HG02840 (cell line): Measurements from ENCODE around the gene AP3B1.

Experiments
- ATAC-seq: cut with Tn5 transposase; IDR thresholded peaks from one replicate; pipeline ENCODE4 v1.9.1; 2021; ENCODE audit warnings: mild to moderate bottlenecking, moderate library complexity, moderate number of reproducible peaks; ENCODE audit not compliant: unreplicated experiment, low FRiP score

Gene AP3B1

DNA sequence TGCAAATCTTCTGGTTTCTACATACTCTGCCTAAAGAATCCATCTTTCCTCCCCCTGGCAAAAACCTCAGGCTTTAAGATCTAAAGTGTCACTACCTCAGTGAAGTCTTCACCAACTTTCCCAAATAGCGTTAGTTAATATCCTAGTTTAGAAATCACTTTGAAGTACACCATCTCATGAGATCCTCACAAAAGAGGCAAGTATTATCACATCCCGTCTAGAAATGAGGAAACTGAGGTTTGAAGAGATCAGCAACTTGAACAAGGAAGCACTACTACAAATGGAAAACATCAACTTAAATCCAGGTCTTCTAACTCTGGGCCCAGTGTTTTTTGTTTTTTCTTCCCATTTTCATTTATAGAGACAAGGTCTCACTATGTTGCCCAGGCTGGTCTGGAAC lies 4.6 kb downstream of the AP3B1 start:
- ATAC-seq: no peak

DNA sequence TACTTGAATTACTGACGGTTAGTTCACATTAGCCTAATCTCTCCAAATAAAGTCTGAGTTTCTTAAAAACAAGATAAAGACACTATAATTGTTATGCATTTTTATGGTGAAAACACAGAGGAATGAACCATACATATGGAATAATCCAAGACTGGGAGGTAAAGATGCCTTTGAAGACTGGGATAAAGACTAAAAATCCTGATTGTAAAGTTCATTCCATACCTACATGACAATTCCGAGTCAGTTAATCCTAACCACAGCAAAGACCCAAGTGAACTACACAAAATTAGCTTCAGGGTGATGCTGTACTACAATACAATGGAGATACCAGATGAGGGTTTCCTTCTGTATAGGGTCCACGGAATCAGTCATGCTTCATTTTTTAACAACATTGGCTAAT lies 6.3 kb downstream of the AP3B1 start:
- ATAC-seq: no peak

DNA sequence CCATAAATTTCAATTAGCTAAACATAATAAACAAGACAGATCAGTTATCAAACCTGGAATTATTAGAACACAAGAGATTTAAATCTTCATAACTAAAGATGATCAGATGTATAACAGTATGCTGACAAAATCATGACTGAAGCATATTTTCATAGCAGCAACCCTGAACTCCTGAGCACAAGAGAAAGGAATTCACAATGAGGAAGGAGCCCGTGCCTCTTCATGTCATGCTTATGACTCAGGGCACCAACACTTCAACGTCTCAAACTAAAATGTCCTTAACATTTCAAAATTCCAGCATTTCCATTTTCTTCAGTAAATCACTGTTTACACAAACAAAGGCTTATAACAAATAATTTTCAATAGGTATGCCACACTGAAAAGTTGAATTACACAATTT lies 6.7 kb downstream of the AP3B1 start:
- no peak for ATAC-seq

DNA sequence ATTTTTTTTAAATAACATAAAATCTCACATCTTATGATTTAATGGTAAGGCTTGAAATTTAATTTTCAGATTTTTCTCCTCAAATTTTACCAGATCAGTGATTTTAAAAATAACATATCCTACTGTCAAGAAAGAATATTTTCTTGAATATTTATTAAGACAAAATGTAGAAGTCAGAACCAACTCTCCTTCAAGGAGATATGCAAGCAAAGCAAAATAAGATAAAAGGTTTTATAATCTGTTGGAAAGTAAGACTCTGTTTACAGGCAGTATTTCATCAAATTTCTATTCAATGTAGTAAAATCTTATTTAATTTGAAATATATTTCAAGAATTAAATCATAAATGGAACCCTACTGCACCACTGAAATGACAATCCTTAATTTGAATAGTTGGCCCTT lies 7.3 kb downstream of the AP3B1 start:
- no peak for ATAC-seq

DNA sequence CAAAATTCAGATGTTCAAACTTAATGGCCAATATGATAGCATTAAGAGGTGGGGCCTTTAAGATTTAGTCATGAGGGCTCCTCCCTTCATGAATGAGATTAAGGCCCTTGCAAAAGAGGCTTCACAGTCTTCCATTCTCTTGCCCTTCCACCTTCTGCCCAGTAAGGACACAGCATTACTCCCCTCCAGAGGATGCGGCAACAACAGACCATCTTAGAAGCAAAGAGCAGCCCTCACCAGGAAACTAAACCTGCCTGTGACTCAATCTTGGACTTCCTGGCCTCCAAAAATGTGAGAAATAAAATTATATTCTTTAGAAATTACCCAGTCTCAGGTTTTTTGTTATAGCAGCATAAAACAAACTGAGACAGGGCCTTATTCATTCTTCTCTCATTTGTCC lies 8.2 kb downstream of the AP3B1 start:
- no peak for ATAC-seq

DNA sequence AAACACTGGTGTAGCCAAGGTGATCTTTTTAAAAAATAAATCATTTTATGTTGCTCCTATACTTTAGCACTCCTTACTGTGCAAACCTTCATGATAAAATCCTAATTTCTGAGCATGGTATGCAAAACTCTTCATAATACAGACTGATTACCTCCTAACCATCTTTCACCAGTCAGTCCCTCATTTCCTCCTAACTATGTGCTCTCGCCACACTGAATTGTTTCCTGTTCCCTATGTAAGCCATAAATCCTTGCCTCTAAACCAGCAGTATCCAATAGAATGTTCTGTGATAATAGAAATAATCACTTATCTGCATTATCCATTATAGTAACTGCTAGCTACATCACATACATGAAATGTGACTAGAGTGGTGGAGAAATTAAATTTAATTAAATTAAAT lies 10.7 kb downstream of the AP3B1 start:
- ATAC-seq: no peak

DNA sequence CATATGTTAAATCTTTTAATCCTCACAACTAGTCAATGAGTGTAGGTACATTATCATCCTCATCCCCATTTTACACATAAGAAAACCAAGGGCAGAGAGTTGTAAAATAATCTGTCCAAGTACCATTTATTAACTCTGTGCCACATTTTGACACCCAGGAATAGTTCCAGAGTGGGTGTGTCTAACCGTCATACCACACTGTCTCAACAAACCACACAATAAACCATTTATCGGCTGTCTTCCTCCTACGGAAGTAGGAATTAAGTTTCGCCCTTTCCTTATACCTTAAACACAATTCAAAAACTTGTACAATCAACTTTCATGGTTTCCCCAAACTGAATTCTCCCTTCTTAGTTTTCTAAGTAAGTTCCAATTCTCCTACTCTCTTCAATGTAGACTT lies 11.4 kb downstream of the AP3B1 start:
- ATAC-seq: no peak

DNA sequence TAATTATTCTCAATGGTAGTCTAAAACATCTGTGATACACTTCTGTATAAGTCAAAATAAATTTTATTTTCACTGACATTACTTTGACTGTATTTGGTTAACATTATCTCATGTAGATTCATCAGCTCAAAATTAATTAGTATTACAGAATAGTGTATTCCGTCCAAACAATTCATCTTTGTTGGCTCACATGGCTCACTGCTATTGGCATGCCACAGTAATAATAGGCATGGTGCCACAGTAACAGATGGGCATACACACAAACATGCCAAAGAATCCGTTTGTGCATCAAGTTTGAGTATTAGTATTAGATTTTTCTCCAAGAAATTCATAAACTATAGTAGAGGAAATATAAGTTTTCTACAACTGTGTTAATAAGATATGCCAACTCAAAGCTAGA lies 14.2 kb downstream of the AP3B1 start:
- no peak for ATAC-seq

DNA sequence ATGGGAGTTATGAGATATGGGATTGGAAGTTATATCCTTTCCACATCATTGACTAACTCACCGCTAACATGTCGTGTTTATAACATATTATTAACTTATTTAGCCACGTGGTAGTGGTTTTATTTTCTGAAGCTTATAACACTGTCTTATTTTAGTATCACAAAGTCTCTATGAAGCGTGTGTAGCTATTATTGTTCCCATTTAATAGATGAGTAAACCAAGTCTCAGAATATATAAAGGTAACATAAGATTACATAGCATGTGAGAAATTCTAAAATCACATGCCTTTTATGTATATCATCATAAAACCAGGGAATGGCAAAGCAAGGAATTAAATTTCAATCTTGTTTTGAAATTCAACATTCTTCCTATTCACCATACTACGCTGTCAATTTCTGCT lies 15.3 kb downstream of the AP3B1 start:
- ATAC-seq: no peak

DNA sequence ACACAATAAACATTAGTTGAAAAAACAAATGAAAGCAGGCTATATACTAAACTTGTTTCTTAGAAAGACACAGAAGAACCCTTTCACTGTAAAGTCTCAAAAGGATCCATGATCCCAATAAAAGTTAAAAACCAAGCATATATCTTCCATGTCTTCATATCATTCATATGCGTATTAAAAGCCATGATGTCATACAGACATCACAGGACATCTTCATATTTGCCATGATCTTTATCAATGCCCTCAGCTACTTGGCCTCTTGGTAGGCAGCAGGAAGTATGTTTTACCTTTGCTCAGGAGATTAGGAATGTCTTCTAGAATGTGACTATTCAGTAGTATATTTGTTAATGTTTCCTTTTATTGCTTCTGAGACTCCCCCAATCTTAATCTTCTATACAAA lies 16.8 kb downstream of the AP3B1 start:
- no peak for ATAC-seq

DNA sequence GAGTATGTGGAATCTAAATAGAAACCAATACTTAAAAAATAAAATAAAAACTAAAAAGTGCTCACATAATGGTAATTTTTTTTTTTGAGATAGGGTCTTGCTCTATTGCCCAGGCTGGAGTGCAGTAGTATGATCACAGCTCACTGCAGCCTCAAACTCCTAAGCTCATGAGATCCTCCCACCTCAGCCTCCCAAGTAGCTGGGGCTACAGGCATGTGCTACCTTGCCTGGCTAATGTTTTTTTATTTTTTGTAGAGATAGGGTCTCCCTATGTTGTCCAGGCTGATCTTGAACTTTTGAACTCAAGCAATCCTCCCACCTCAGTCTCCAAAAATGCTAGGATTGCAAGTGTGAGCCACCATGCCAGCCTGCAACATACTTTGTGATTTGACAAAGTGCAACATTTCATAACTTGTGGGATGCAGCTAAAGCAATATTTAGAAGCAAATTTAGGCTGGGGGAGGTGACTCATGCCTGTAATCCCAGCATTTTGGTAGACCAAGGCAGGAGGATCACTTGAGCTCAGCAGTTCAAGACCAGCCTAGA lies 18.4 kb downstream of the AP3B1 start:
- ATAC-seq: no peak

DNA sequence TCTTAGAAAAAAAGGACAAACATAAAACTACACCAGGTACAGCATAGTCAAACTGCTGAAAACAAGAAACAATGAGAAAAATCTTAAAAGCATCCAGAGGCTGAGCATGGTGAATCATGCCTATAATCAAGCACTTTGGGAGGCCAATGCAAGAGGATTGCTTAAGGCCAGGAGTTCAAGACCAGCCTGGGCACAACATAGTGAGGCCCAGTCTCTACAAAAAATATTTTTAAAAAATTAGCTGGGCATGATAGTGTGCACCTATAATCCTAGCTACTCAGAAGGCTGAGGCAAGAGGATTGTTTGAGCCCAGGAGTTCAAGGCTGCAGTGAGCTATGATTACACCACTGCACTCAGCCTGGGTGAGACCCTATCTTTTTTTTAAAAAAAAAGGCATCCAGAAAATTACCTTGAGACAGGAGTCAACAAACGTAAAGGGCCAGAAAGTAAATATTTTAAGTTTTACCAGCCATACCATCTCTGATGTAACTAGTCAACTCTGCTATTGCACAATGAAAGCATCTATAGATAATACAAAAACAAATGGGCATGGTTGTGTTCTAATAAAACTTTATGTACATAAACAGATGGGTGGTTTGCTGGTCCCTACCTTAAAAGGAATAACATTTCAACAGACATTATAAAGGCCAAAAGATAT lies 19.8 kb downstream of the AP3B1 start:
- no peak for ATAC-seq

DNA sequence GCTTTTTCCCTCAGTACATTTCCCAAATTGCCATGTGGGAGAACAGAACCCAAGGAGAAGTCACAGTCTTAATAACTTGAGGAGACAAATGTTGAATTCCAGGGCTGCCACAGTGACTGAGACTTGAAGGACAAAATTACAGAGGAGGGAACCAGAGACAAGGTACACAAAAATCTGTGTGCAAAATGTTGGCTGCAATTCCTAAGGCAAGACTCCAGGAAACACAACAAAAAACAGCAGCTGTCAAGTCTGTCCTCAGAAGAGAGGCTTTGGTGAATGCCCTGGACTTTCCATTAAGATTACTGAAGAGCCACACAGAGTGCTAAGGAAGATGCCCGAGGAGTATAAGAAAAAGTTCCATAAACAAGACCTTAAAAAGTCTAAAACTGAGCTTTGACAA lies 21.1 kb downstream of the AP3B1 start:
- ATAC-seq: no peak

DNA sequence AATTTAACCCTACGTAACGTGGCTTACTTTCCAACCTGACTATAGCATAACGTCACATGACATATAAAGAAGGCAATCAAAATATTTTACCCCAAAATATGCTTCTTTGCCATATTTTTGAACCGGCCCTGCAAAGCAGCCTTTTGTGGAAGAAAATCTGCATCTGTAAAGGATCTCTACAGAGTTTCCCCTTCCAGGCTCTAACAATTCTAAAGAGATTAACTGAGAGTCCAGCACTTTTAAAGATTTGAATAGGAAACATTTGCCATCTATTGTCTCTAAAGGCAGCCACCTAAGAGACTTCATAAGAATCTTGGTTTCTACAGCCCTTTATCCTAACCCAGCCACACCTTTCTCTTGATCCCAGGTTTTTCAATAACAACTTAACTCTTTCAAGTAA lies 22.7 kb downstream of the AP3B1 start:
- no peak for ATAC-seq

DNA sequence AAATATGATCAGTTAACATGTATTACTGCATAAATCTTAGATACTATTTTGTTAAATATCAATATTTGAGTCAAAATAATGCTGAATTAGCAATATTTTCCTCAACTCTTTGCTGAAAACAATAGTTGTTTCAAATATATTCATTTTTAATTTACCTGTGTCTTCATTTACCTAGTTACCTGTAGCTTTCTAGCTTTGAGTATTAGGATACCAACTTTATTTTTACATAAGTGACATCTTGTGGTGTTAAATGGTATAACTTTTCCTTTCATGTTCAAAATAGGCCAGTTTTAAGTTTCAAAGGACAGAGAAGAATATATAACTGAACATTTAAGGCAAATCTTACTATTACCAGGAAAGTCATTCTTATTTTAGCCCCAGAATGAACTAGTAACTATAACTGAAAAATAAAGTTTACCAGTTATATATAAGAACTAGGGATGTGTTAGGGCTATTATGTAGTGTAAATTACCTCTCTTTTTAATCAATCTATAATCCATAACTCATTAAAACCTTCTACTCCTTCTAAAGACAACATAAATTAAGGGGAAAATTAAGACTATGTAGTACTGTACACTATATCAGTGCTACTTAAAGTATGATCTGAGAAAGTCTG lies 25.3 kb downstream of the AP3B1 start:
- ATAC-seq: no peak

DNA sequence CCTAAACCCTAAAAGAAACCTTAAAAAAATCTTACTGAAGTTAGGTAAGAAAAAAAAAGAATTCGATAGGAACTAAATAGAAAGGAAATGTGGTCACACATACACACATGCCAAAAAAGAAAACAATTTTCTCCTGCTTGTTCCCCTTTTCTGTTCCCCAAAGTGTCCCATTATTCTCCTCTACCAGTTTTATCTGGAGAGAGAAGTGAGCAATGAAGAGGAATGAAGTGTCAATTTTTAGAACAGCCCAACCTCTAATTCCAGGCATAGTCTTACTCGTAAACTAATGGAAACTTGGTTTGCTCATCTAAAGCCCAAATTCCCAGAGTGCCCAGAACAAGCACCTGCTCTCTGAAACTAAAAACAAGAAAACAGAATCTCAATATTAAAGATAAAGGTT lies 26.1 kb downstream of the AP3B1 start:
- no peak for ATAC-seq

DNA sequence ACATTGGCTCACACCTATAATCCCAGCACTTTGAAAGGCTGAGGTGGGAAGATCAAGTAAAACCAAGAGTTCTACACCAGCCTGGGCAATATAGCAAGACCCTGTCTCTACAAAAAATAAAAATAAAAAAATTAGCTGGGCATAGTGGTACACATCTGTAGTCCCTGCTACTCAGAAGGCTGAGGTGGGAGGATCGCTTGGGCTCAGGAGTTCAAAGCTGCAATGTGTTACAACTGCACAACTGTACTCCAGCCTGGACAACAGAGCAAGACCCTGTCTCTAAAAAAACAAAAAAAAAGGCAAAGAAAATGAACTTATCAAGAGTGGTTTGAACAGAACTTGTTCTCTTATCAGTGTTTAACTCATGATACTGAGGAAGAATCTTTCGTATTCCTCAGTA lies 29.3 kb downstream of the AP3B1 start:
- no peak for ATAC-seq

DNA sequence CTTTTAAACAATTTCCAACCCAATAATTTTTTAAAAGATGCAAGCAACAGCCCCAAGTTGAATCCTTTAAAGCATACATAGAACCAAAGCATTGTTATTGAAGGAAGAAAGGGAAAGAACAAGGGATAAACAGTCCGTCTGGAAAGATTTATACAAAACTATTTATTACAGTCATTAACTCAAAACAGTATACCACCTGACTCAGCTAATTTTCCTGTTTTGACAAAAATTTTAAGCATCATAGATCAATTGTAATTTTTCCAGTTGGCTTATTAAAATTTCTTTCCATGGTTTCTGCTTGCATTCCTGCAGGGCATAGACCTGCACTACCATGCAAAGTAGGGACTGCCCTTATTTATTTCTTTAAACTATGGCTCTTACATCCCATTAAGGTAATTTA lies 29.9 kb downstream of the AP3B1 start:
- no peak for ATAC-seq

DNA sequence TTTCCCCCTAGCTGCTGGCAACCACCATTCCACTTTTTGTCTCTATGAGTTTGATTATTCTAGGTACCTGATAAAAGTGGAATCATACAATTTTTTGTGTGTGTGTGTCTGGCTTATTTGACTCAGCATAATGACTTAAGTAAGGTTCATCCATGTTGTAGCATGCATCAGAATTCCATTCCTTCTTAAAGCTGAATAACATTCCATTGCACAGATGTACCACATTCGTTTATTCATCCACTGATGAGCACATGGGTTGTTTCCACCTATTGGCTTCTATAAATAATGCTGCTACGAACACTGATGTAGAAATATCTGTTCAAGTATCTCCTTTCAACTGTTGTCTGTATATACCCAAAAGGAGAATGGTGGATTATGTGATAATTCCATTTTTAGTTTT lies 33.7 kb downstream of the AP3B1 start:
- ATAC-seq: no peak

DNA sequence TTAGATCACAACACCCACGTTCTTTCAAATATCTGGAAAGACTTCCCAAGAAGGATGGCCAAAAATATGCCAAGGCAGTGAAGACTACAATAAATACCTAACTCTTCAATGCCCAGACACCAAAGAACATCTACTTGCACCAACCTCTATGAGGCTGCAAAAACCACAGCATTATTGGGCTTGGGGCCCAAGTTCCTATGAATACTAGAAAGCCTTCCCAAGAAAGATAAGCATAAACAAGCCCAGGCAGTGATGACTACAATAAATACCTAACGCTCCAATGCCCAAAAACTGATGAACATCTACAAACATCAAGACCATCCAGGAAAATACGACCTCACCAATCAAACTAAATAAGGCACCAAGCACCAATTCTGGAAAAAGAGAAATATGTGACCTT lies 41.3 kb downstream of the AP3B1 start:
- ATAC-seq: no peak

DNA sequence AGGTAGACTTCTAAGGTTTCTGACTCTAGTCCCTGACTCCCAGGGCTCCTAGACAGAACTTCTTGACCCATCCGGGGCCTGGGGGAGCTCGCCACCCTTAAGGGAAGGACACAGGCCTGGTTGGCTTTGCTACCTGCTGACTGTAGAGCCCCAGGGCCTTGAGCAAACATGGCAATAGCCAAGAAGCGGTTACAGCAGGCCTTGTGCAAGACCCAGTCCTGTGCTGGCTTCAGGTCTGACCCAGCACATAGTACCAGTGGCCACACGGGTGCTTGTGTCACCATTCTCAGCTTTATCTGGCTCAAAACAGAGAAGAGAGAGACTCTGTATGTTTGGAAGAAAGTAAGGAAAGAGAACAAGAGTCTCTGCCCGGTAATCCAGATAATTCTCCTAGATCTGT lies 41.8 kb downstream of the AP3B1 start:
- no peak for ATAC-seq

DNA sequence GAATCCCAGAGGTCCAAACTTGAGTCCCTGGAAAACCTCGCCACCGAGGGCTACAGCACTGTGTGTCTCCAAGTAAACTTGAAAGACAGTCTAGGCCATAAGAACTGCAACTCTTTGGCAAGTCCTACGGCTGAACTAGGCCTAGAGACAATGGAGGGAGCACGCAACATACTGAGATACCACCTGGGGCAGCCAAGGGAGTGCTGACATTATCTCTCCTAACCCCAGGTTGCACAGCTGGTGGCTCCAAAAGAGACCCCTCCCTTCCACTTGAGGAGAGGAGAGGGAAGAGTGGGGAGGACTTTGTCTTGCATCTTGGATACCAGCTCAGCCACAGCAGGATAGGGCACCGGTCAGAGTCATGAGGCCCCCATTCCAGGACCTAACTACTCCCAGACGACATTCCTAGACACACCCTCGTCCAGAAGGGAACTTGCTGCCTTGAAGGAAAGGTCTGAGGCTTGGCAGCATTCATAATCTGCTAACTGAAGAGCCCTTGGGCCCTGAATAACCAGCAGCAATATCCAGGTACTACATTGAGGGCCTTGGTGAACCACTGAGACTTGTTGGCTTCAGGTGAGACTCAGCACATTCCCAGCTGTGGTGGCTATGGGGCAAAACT lies 42.7 kb downstream of the AP3B1 start:
- ATAC-seq: no peak
